ENCODE data around the gene DPEP3.
A peak's percentile ranks its signal among the peaks of the same experiment; 100 is the strongest.
"Not testable (repeated sequence)": the region's sequence is repeated elsewhere in the genome, so short reads cannot be mapped to it uniquely, and the experiment has no call there.

The DPEP3 gene

DNA sequence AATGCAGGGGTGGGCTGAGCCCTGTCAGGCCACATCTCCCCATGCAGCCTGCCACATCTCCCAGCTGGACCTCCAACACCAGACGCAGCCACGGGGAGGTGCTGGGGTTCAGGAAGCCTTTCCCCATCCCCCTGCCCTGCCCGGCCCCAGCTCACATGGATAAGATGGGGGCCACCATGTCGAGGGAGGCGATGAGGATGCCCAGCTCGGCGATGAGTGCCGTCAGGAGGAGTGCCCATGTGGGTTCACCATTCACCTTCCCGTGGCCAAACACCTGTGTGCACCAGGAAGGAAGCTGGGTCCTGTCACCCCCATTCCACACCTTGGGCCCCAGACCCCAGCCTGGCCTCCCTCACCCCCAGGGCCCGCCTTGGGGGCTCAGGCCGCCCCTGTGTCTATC, 30.7 kb downstream of the DPEP3 start:
- FAIRE-seq: no peak
- no peak for DNase-seq (ENCODE audit: extremely low spot score, insufficient read length, low read depth)

DNA sequence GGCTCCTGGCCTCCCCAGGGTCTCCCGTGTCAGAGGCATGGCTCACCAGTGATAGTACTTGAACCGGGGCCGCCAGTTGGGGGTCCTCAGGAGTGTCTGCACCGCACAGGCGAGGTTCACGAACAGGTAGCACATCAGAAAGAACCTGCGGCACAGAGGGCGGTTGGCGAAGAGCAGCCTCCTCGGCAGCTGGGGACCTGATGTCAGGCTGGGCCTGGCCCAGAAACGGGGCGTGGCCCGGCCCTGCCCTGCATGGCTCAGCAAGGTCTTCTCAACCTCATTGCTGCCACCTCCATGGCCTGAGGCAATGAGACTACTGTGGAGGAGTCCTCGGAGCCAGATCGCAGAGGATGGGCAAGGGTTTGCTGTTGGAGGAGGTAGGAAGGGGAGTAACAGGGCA, 32.3 kb downstream of the DPEP3 start:
- no peak for DNase-seq (ENCODE audit: extremely low spot score, insufficient read length, low read depth)
- no peak for FAIRE-seq

- FAIRE-seq (no peak), DNase-seq (ENCODE audit: extremely low spot score, insufficient read length, low read depth) (no peak)
Measured at GRCh38 chr16:67946966-67947558, 33.2 kb downstream of the DPEP3 start.

DNA sequence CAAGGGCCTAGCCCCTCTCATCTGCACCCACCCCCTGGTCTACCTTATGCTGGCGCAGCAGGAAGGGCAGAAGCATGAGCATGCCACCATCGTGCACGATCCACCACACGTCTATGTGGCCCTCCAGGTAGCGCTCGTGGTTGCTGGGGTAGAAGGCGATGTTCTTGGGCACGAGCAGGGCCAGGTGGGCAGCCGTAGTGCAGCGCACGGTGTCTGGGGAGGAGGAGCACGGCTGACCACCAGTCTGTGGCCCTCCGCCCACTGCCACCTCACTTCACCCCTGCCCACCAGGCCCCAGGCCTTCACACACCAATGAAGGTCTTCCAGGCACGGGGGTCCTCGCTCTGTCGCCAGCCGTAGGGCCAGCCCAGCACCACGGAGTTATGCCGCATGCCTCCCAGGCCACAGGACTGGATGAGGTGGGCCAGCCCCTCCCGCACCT, 34.1 kb downstream of the DPEP3 start:
- FAIRE-seq: no peak
- DNase-seq (ENCODE audit: extremely low spot score, insufficient read length, low read depth): no peak

DNA sequence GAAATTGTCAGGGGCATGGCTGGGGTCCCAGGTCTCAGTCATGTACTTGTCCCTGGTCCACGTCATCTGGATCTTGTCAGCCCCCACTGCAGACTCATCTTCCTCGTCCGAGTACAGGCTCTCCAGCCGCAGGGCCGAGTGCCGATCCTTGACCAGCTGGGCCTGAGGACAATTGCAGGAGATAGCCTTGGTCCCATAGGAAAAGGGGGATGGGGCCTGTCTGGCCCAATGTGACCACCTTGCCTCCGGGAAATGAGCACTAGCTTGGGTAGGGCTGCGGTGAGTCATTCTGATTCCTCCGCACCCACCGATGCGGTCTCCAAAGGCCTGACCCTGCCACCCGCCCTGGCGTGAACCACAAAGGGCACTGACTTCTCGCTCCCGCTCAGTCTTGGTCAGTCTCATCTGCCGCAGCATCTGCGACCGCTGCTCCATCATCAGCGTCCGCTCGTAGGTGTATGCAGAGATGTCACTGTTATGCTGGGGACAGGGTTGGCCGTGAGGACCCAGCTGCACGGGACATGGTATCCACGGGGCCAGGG, 34.8 kb downstream of the DPEP3 start:
- DNase-seq (ENCODE audit: extremely low spot score, insufficient read length, low read depth): no peak
- no peak for FAIRE-seq

GRCh38 chr16:67944690-67945391, 35.5 kb downstream of the DPEP3 start:
- DNase-seq (ENCODE audit: extremely low spot score, insufficient read length, low read depth) (no peak), FAIRE-seq (no peak)

DNA sequence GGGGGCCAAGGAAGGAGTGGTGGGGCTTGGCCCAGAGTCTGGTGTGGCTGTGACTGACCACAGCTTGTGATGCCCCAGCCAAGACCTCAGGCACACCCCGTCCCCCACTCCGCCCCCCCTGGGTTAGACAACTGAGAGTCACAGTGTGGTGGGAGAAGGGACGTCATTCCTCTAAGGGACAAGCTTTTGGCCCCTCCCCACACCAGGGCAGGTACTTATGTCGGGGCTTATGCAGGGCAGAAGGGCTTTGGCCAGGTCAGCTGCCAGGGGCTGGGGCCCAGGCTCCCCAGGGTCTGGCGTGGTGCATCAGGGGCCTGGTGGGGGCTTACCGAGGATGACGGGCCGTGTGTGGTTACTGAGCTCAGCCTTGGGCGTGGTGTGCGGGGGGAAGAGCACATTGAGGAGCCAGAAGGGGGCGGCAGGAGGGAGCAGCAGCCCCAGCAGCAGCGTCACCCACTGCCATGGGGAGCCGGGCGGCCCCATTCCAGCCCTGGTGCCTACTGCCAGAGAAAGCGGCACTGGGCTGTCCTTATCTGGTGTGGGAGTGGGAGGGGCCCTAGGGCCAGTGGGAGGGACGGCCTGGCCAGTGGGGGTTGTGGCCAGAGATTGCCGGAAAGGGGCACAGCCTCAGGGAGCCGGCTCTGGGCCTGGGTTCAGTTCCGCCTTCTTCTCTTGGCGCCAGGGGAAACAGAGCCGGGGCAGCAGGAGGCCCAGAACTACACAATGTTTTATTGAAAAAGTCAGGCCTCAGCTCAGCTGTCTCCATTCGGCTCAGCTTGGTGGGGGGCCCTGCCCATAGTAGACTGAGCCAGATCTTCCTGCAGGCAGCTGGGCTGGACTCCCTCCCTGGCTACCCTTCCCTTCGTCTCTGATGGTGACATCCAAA, 36.4 kb downstream of the DPEP3 start, which contains the start of gene LCAT:
Gene LCAT, minus strand, starts transcription at position 502 of the 886 bp plus-strand sequence. Its CDS starts 19 bp downstream, at position 483.
- no peak for FAIRE-seq
- DNase-seq (ENCODE audit: extremely low spot score, insufficient read length, low read depth): no peak

DNA sequence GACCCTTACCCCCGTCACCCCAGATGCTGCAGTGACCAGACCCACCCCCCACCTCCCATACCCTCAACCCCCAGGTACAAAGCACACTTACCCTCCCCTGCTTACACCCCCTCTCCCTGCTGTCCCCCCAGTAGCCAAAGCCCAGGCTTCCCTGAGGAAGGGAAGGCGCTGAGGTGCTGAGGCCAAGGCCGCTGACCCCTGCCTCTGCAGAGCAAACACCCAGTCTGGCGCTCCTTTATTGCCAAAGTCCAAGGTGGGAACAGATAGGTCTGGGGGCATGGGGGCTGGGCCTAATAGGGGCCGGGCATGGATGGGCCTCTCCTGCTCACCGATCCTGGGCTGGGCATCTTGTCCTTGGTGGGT, 37.1 kb downstream of the DPEP3 start:
- FAIRE-seq: no peak
- DNase-seq (ENCODE audit: extremely low spot score, insufficient read length, low read depth): no peak

DNA sequence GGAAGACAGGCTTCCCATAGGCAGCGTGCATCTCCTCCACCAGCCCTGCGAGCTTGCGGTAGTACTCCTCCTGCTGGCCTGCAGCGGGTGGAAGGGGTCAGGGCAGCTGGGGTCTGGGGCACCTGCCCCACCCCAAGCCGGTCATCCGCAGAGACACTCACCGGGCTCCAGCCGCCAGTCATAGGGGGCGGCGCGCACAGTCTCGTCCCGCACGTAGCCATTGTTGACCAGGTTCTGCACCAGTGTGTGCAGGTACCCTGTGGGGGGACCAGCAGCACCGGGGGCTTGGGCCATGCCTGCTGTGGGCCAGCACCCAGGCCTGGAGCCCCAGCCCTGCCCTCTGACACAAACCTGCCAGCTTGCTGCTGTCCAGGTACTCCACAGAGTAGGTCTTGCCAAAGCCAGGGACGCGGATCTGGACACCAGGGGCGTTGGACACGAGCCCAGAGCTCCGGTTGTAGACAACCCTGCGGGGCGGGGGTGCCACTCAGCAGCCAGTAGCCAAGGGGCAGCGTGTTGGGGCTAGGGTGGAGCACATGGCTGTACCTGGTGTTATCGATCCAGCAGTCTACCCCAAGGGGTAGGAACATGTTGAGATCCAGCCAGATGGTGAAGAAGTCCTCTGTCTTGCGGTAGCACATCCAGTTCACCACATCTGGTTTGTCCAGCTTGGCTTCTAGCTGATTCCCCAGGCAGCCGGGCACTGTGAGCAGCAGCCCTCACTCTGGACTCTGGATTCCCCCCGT, 37.6 kb downstream of the DPEP3 start:
- DNase-seq (ENCODE audit: extremely low spot score, insufficient read length, low read depth): no peak
- FAIRE-seq: no peak

DNA sequence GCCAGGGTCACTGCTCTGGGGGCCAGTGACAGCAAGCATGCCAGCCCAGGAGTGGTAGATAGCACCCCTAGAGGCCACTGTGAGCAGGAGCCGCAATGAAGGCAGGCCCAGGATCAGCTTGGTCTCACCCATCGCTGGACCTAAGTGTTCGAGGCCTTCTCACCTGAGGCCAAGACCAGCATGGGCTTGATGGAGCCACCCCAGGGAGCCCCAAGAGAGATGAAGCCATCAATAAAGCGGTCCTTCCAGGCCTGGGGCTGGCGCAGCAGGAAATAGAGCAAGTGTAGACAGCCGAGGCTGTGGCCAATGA, 38.1 kb downstream of the DPEP3 start:
- DNase-seq (ENCODE audit: extremely low spot score, insufficient read length, low read depth): peak; percentile 32
- peak; percentile 69 for FAIRE-seq

GRCh38 chr16:67941469-67942199, 38.7 kb downstream of the DPEP3 start:
- FAIRE-seq (peak; percentile 15), DNase-seq (ENCODE audit: extremely low spot score, insufficient read length, low read depth) (no peak)

DNA sequence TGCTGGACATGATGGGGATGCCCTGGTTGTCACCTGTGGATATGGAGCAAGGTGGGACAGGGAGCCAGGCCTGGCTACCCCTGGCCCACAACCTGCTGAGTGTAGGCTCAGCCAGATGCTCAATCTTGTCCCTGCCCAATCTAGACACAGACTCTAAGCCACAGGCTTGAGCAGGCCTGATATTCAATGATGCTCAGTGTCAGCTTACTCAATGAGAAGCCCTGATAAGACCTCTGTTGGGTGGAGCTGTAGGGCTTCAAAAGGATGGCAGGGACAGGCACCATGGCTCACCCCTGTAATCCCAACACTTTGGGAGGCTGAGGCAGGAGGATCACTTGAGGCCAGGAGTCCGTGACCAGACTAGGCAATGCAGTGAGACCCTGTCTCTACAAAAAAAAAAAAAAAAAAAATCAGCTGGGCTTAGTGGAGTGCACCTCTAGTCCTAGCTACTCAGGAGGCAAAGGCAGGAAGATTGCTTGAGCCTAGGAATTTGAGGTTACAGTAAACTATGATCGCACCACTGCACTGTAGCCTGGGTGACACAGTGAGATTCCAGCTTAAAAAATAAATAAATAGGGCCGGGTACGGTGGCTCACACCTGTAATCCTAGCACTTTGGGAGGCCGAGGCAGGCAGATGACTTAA, 39.7 kb downstream of the DPEP3 start:
- no peak for FAIRE-seq
- no peak for DNase-seq (ENCODE audit: extremely low spot score, insufficient read length, low read depth)

DNA sequence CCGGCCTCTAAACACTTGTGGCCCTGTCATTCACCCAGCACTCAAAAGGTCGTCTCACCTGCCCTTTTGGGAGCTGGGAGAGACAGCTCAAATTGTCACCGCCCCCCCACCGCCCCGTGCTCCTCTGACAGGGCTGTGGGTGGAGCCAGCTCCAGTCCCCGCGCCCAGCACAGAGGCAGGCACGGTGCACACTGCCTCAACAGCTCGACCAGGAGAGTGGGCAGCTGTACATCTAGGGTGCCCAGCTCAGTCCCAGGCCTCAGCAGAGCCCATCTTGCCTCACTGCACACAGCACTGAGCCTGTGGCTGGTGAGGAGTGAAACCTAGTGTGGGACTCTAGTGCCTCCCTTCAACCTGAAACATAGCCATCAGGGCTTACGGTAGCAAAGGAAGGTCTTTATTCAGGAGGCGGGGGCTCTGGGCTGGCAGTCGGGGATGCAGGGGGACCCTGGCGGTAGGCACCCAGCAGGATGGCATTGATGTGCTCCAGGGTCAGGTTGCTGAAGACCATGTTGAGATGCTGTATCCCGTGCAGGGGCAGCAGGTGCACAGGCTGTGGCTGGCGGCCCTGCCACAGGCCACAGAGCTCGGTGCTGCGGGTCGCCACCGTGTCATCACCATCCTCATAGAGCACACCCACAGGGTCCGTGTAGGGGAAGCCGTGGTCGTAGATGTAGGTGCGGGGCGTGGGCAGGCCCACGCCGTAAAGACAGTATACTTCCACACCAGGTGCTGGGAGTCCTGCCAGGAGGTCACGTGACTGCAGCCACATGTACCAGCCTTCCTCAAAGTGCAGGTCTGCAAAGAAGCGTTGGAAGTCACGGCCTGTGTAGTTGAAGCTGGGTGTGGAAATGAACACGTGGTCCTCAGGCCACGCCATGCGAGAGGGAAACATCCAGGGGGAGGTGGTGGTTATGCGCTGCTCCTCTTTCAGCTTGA, 40.5 kb downstream of the DPEP3 start:
- DNase-seq (ENCODE audit: extremely low spot score, insufficient read length, low read depth) (no peak), FAIRE-seq (no peak)

GRCh38 chr16:67937713-67938112, 42.6 kb downstream of the DPEP3 start:
- DNase-seq (ENCODE audit: extremely low spot score, insufficient read length, low read depth); FAIRE-seq: not testable (repeated sequence)

DNA sequence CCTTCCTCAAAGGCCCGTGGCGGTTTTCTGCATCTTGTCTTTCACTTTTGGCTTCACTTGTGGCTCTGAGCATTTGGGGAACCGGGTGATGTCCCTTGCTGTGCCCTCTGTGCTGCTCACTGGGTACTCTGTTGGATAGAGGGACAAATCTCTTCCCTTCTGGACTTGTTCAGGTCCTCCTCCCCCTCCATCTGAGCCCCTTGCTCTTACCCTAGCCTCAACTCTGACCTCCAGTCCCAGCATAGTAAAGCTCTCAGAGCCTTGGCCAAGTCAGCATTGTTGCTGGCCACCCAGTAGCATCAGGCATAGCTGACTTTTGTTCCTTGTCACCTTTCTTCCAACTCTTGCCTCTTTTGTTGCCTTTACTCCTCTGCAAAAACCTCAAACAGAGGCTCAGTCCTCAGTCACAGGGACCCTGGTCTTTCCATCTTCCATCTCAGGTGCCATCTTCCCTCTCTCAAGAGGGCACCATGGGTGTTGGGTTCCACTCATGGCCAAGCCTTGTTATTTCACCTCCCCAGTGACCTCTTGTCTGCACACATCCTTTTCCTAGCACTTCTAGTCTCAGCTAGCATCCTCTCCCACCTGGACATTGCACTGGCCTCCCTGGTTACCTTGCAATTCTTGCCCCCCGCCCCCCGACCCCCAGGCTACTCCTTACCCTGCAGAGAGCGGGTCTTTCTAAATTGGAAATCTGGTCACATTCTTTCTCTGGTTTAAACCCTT, 43.3 kb downstream of the DPEP3 start:
- peak; percentile 79 for DNase-seq (ENCODE audit: extremely low spot score, insufficient read length, low read depth)

DNA sequence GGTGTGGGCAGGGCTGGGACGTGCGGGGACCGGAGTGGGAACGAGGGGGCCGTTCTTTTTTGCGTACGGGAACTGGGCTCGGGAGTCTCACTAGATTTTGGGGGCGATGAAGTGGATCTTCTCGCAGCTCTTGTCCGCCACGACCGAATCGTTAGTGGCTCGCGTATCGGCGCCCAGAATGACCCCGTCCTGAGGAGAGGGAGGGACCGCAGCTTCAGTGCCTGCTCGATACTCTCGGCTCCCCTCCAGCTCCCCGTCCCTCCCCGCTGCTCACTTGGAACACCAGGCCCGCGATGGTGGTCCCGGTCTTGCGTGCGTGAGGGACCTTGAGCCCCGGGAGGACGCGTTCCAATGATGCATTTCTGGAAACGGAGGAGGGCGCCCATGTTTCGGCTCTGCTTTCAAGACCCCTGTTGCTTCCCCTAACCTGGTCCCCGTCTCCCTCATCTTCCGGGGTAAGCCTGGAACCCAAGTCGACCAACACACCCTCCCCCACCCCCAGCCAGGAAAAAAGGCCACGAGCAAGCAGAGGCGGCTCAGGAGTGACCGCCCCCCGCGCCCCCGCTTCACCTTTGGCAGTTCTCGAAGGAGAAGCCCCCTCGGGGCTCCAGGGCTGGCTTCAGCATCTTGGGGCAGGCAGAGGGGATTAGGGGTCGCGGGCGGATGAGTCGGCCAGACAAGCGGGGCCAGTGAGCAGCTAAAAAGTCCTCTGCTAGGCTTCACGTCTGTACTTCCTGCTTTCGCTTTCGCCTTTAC, 44.0 kb downstream of the DPEP3 start, which contains the start of gene PSMB10:
Gene PSMB10, minus strand, starts transcription at position 727 of the 756 bp plus-strand sequence. Its CDS starts 101 bp downstream, at position 626.
- FAIRE-seq (peak; percentile 97), DNase-seq (ENCODE audit: extremely low spot score, insufficient read length, low read depth) (peak; percentile 26)

More for the DNA sequence above, 43.3 kb downstream of the DPEP3 start:
- FAIRE-seq: no peak

All from GM18507 (cell line).